Motor neuron (in vitro differentiated cells): ENCODE data around the gene OLFM2. TPM values are rescaled to one million over a fixed set of nuclear protein-coding genes. Genes with fewer than 3 reads are reported as not detected.

Experiments
- ATAC-seq, 8 experiments: fragments of 200-7000 bp; cut with Tn5 transposase; replicated peaks in 6 of 8; 2 replicates each; pipeline ENCODE4 v1.8.0; 2021; ENCODE audit warnings: mild to moderate bottlenecking in 8 of 8, moderate library complexity in 8 of 8
- H3K27ac ChIP-seq, 2 donors: fragments of 250-450 bp; sonication (Bioruptor Pico); 2 replicates each; pipeline ENCODE4 v1.9.0; 2021; ENCODE audit warnings: antibody characterized with exemption in 2 of 2, mild to moderate bottlenecking in 2 of 2, moderate library complexity in 1 of 2
- H3K4me1 ChIP-seq, 2 donors: fragments of 250-450 bp; sonication (Bioruptor Pico); replicated peaks in 1 of 2; 2 replicates each; pipeline ENCODE4 v1.6.1; 2021; ENCODE audit warnings: antibody characterized with exemption in 2 of 2, mild to moderate bottlenecking in 2 of 2, moderate library complexity in 1 of 2
- H3K4me3 ChIP-seq, 5 donors: fragments of 250-450 bp; sonication (Bioruptor Pico); 2 replicates each; pipeline ENCODE4 v1.9.0; 2021; ENCODE audit warnings: antibody characterized with exemption in 5 of 5, mild to moderate bottlenecking in 5 of 5, moderate library complexity in 4 of 5
- WGBS, 10 experiments: fragments of 450-650 bp; shearing (Covaris generic); methylation state at CpG; one replicate each; pipeline ENCODE4 v1.0.0; 2022; 5-methylcytosine and 5-hydroxymethylcytosine counted together
- in situ Hi-C, 9 experiments: fragments of 400-800 bp; cut with MboI; loops; one replicate each; pipeline ENCODE4 v1.15.0; 2021; ENCODE audit warnings: low sequenced_read_pairs in 9 of 9, low pct_unique_long_range_greater_than_20kb in 2 of 9; ENCODE audit not compliant: unreplicated experiment in 9 of 9
- total RNA-seq, 8 experiments: library from RNA; unstranded; fragments of 300-600 nt; gene quantifications; 2 replicates each; pipeline versions ENCODE4 v1.2.3 to v1.2.4, GENCODE V29; 2022

The OLFM2 gene
- total RNA-seq, 8 experiments from 2014 or later: 2.1 to 53.1 (median 32.9) TPM

DNA sequence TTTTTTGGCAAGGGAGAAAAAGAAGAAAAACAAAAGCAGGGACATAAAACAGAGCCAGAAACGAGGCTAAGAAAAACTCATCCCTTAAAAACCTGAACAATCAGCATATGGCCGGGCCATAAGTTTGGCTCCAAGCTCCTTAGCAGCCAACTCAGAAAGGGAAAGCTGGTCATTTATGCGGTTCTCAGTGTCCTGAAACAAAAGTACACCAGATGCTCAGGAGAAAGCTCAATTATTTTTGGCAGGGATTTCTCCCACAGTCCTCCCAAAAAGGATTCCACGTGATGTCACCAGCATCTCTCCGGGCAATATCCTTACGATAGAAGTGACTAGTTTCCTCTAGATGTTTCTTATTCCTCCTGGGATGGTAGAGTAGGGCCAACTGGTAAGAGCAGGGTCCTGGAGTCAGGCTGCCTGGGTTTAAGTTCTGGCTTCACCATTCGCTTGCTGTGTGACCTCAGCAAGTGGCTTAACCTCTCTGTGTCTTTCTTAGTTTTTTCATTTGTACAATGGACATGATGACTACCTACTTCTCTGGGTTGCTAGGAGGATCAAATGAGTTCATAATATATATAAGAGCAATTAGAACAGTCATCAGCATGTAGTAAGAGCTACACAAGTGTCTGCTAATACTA lies 67.2 kb downstream of the OLFM2 start:
- in situ Hi-C loops: no loop called here
- Histone ChIP-seq H3K4me3 (no peak overlapping the region), H3K27ac (no peak overlapping the region), H3K4me1 (peaks cover 6 to 9% of the 10 kb centered on the region in 2 donors)
- WGBS, 10 experiments: 0 to 100% (median 75%) methylated on average over 1 to 6 of the region's 7 CpGs
- no peak for ATAC-seq

DNA sequence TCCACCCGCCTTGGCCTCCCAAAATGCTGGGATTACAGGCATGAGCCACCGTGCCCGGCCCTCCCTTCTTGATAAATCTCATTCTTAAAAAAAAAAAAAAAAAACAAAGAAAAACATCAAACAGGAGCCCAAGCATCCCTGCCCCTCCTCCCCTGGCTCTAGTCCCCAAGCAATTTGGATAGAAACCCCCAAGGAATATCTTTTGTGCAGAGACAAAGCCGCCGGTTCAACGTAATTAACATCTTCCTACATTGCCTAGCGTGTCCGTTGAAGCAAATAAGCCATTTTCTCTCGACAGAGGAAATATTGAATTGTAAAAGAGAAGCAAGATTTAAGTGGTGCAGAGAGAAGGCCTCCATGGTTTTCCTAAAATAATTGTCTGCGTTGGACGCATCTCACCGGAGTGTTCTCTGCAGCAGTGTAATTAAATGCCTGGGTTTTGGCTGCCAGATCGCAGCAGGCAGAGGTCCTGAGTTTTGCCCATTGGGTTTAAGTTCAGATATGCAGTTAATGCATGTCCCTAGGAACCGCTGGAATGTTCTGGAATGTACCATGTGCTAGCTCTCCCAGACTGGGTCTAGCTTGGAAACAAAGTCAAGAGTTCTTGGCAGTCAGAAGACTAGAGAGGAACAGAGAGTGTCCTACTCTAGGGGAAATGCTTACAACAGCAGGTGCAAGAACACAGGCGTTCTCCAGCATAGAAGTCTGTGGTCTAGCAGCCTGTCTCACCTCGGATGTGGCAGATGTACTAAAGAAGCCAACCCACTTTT lies 70.4 kb downstream of the OLFM2 start:
- H3K27ac ChIP-seq: peak overlapping the region in 1 of 2 donors; percentile 13

DNA sequence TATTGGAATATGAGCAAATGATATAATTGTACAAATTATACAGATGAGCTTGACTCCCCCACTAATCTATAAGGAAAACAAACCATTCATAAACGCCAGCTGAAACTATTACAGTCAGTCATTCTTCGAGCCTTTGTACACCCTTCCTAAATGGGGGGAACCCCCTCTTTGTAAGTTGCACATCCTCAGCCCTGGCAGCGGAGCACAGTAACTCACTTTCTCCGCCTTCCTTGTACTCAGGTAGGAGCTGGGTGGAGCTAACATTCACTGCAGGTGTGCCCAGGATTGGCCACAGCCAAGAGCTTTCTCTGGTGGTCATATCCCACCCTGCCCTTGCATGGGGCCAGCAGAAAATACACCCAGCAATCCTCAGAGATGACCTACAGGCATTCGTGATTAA lies 72.6 kb downstream of the OLFM2 start:
- ATAC-seq: no peak

More for the DNA sequence above, 70.4 kb downstream of the OLFM2 start:
- Histone ChIP-seq H3K4me1 (peaks cover 6 to 19% of the 10 kb centered on the region in 2 donors), H3K4me3 (no peak overlapping the region)
- no peak for ATAC-seq
- WGBS, 10 experiments: 0 to 77% (median 40%) methylated on average over 2 to 13 of the region's 16 CpGs; no CpG with 5 or more reads in 1 of the 10 experiments
- in situ Hi-C loops: no loop called here

DNA sequence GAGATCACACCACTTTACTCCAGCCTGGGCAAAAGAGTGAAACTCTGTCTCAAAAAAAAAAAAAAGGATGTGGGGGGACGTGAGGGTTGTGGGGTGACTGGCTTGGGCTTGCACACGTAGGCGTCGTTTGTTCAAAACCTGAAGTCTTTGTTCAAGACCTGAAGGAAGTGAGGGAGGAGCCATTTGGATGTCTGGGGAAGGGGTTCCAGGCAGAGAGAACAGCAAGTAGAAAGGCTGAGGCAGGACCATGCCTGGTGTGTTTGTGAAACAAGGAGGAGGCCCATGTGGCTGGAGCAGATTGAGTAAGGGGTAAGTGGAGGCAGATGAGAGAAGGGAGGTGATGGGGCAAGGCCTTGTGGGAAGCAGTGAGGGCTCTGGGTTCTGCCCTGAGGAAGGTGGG lies 73.4 kb downstream of the OLFM2 start:
- peaks cover 6 to 19% of the 10 kb centered on the region in 2 donors for H3K4me1 ChIP-seq
- H3K27ac ChIP-seq: no peak overlapping the region
- H3K4me3 ChIP-seq: no peak overlapping the region
- in situ Hi-C loops: no loop called here
- WGBS, 10 experiments: 20 to 88% (median 87%) methylated on average over 1 to 4 of the region's 4 CpGs; no CpG with 5 or more reads in 7 of the 10 experiments
- no peak for ATAC-seq

More for the DNA sequence above, 72.6 kb downstream of the OLFM2 start:
- Histone ChIP-seq H3K4me3 (no peak overlapping the region), H3K27ac (no peak overlapping the region), H3K4me1 (peaks cover 6 to 19% of the 10 kb centered on the region in 2 donors)
- WGBS, 10 experiments: 48 to 96% (median 80%) methylated on average over 1 to 4 of the region's 5 CpGs; no CpG with 5 or more reads in 3 of the 10 experiments
- in situ Hi-C loops: no loop called here

DNA sequence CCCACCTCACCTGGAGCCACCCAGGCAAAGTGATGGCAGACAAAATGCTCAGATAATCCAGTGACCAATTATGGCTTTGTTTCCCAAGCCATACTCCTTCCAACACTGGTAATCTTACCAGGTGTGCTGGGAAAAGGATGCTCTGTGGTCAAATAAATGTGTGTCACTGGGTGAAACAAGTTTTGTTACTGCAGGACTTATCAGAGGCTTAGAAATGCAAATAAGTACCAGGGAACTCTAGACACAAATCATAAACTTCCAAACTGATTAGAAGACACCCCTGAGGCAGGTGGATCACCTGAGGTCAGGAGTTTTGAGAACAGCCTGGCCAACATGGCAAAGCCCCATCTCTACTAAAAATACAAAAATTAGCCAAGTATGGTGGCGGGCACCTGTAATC lies 74.8 kb downstream of the OLFM2 start:
- Histone ChIP-seq H3K27ac (no peak overlapping the region), H3K4me1 (peaks cover 6 to 19% of the 10 kb centered on the region in 2 donors), H3K4me3 (no peak overlapping the region)
- in situ Hi-C loops: no loop called here
- 100% methylated on average over 1 of the region's 1 CpG; no CpG with 5 or more reads in 7 of the 10 experiments for WGBS, 10 experiments
- no peak for ATAC-seq

DNA sequence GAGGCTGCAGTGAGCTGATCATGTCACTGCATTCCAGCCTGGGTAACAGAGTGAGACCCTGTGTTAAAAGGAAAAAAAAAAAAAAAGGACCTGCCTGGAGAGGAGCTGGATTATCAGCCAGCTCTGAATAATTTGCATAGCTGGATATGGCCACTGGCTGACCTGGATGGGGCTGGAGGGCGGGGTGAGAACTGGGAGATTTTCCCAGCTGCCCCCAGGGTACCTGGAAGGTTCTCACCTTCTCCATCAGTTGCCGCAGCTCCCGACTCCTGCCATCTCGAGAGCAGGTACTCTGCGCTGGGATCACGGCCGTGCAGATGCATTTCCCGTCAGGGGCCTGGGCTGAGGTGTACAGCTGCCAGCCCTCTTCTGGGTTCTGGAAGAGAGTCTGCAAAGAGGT lies 75.9 kb downstream of the OLFM2 start:
- no peak overlapping the region for H3K27ac ChIP-seq
- ATAC-seq: no peak
- in situ Hi-C loops: no loop called here
- H3K4me3 ChIP-seq: no peak overlapping the region
- WGBS, 10 experiments: 88 to 100% (median 91%) methylated on average over 1 to 8 of the region's 8 CpGs; no CpG with 5 or more reads in 6 of the 10 experiments
- peaks cover 0 to 13% of the 10 kb centered on the region in 2 donors for H3K4me1 ChIP-seq

DNA sequence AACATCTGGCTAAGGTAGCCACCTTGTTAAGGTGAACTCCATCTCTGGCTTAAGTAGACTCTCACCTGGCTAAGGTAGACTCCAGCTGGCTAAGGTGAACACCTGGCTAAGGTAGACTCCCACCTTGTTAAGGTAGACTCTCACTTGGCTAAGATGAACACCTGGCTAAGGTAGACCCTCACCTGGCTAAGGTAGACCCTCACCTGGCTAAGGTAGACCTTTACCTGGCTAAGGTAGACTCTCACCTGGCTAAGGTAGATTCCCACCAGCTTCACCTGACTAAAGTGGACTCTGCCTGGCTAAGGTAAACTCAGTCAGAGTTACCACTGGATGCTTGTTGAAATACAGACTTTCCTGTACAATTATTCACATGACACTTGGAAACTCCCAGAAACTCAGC lies 77.5 kb downstream of the OLFM2 start:
- no peak overlapping the region for H3K4me3 ChIP-seq
- peaks cover 0 to 12% of the 10 kb centered on the region in 2 donors for H3K4me1 ChIP-seq
- in situ Hi-C loops: no loop called here
- no peak for ATAC-seq
- H3K27ac ChIP-seq: no peak overlapping the region

DNA sequence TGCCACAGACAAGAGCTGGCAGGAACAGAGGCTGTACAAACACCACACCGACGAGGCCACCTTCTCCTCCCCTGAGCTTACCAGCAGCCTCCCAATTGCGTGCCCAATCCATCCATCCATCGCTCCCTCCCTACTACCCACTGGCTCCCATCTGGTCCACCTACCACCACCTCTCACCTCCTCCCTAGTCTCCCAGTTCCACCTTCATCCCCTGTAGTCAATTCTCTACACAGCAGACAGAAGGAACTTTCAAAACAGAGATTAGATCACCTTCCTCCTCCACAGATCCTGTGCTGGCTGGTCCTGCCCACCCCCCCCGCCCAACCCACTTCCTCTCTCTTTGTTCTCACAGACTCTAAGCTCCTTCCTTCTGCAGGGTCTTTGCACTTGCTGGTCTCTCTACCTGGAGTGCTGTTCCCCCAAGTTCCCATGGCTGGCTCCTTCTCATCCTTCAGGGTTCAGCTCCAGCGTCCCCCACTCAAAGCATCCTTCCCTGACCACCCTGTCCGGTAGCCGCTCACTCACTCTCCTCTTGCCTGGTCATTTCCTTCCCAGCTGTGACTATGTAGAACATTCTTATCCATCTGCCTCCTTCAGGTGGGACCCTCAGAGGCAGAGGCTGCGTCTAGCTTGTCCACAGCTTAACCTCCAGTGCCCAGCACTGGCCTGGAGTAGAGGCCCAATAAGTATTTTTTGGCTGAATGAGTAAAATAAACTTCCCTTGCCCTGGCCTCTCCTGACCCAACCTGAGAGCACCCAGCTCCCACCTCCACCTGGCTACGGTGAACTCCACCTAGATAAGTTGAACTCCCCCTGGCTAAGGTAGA lies 78.2 kb downstream of the OLFM2 start:
- ATAC-seq: no peak
- H3K27ac ChIP-seq: no peak overlapping the region
- WGBS, 10 experiments: 82 to 100% (median 90%) methylated on average over 2 to 4 of the region's 10 CpGs; no CpG with 5 or more reads in 5 of the 10 experiments
- H3K4me3 ChIP-seq: no peak overlapping the region
- in situ Hi-C loops: no loop called here
- peaks cover 2 to 10% of the 10 kb centered on the region in 2 donors for H3K4me1 ChIP-seq

DNA sequence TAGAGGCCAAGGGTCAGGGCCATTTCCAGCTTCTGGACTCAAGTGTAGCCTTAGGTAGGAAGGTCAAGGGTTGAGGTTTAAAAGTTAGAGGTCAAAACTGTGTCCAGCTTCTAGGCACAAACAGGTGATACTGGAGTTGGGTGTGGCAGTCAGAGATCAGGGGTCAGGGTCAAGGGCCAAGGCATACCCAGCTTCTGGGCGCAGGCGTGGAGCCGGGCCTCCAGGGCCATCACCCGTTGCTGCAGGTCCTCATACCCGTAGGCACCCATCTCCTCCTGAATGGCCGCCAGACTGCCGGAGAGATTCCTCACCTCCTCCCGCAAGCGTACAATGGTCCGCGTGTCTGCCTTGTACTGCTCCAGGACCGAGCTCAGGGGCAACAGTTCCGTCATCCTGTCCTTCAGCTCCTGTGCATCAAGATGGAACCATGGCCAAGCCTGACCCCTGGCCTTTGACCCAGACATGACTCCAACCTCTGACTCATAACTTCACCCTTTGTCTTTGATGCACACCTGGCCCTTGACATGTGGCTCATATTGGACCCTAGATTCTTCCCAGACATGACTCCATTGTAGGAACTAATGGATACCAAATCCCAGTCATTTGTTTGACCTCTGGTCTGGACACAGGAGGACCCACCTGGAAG lies 79.1 kb downstream of the OLFM2 start:
- H3K4me1 ChIP-seq: peaks cover 2 to 16% of the 10 kb centered on the region in 2 donors
- WGBS, 10 experiments: 83 to 90% (median 86%) methylated on average over 1 to 8 of the region's 13 CpGs; no CpG with 5 or more reads in 7 of the 10 experiments
- ATAC-seq: no peak
- in situ Hi-C loops: no loop called here
- H3K27ac ChIP-seq: no peak overlapping the region
- no peak overlapping the region for H3K4me3 ChIP-seq

DNA sequence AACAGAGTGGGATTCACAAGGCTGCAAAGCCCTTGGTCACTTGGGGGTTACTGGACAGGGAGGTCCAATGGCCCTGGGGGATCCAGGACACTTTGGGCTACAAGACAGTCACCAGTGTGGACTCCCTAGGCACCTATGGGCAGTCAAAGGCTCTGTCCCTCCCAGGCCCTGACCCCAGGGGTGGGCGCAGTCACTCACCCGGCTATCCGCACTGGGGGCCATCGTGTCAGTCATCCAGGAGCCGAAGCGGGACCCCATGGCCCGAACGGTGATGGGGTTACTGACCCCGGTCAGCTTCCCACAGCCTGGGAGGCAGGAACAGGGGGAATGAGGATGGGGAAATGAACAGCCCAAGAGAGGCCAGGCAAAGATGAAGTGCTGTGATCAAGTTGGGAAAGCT lies 79.7 kb downstream of the OLFM2 start:
- no peak for ATAC-seq
- peaks cover 7 to 22% of the 10 kb centered on the region in 2 donors for H3K4me1 ChIP-seq
- no peak overlapping the region for H3K4me3 ChIP-seq
- H3K27ac ChIP-seq: no peak overlapping the region
- in situ Hi-C loops: no loop called here
- WGBS, 10 experiments: 73 to 98% (median 94%) methylated on average over 6 to 8 of the region's 9 CpGs; no CpG with 5 or more reads in 7 of the 10 experiments

DNA sequence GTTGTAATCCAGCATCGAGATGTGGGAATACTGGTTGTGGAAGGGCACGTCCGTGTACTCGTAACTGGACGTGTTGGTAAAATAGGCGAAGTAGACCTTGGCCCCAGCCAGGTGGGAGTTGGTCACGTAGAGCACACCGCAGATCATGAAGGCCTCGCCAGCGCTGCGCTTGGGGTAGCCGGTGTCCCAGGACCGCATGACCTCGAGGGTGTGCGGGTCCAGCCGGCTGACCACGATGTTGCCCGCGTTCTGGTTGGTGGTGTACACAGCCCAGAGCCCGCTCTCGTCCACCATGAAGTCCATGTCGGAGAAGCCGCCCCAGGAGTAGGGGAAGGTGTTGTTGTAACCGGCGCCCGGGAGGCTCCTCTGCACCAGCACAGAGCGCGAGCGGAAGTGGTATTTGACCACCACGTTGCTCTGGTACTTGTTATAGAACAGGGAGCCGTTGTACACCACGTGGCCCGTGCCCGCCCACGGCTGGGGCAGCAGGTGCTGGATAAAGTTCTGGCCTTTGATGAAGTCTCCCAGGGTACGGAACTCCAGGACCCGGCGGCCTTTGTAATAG lies 82.0 kb downstream of the OLFM2 start:
- no peak for ATAC-seq
- in situ Hi-C loops: no loop called here
- WGBS, 10 experiments: 96 to 100% (median 98%) methylated on average over 1 to 23 of the region's 38 CpGs; no CpG with 5 or more reads in 4 of the 10 experiments

DNA sequence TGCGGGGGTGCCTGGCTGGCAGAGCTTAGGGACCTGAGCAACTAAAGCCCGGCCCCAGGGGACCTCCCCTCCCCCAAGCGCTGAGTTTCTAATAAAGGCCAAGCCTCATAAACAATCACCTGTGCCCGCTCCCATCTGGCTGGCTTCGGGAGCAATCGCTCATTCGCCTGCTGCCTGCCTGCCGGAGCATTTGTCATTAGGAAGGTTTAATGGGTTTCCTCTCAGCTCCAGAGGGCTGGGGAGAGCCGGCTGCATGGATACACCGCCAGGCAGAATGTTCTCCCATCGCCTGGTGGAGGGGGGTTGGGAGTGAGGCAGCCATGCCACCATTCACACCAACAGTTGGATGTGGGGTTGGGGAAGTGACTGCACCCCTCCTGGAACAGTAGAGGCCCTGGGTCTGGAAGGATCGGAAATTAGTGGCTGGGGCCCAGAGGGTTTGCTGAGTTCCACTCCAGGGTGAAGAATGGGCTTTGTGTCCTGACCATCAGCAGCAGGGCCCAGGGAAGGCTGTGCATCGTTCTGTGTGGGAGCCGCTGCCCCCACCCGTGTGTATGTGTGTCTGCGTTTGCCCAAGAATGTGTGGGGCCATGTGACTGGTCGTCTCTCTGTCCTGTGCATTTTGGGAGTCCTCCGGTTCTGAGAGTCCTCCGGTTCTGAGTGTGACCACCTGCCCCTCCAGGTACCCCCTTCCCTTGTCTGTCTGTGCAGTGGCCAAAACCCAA lies 85.9 kb downstream of the OLFM2 start:
- in situ Hi-C loops: no loop called here
- peak in 5 of 8 experiments; percentile 63 to 68 (median 65) for ATAC-seq
- H3K4me3 ChIP-seq: peak overlapping the region in 1 of 5 donors; percentile 9
- WGBS, 10 experiments: 0 to 31% (median 23%) methylated on average over 1 to 8 of the region's 19 CpGs; no CpG with 5 or more reads in 5 of the 10 experiments
- H3K4me1 ChIP-seq: peaks cover 51 to 74% of the 10 kb centered on the region in 2 donors
- H3K27ac ChIP-seq: peak overlapping the region; percentile 77 to 82

More for the DNA sequence above, 82.0 kb downstream of the OLFM2 start:
- Histone ChIP-seq H3K4me1 (peaks cover 29 to 44% of the 10 kb centered on the region in 2 donors), H3K4me3 (no peak overlapping the region), H3K27ac (no peak overlapping the region)
